Activated CD8-positive, alpha-beta T cell treated with anti-CD3 and anti-CD28 coated beads for 36 hours (primary cell): ENCODE results near the gene GDAP2. TPM values are rescaled to one million over a fixed set of nuclear protein-coding genes. Genes with fewer than 3 reads are reported as not detected.
"Not testable (repeated sequence)": the region's sequence is repeated elsewhere in the genome, so short reads cannot be mapped to it uniquely, and the experiment has no call there.

ENCODE experiments used
- ATAC-seq: fragments of 200-7000 bp; cut with Tn5 transposase; one replicate; pipeline ENCODE4 v1.10.0; 2021; ENCODE audit warnings: mild to moderate bottlenecking, moderate library complexity
- CTCF ChIA-PET: fragments of 350-600 bp; sonication (Branson Sonifier 250); formaldehyde crosslinking; loops from one replicate; lab custom pipeline; 2021; ENCODE audit warnings: antibody characterized with exemption; lab: Charles Lee
- POLR2A ChIA-PET: fragments of 350-600 bp; sonication (Branson Sonifier 250); formaldehyde crosslinking; loops from one replicate; lab custom pipeline; 2021; ENCODE audit warnings: antibody characterized with exemption; lab: Charles Lee
- DNase-seq: peaks from one replicate; pipeline ENCODE4 v3.0.0-alpha.2; 2020
- H3K27ac Mint-ChIP-seq: one replicate; pipeline ENCODE4 v1.8.0; 2021; ENCODE audit warnings: mild to moderate bottlenecking, mixed read lengths
- H3K27me3 Mint-ChIP-seq: one replicate; pipeline ENCODE4 v1.8.0; 2021; ENCODE audit warnings: mixed read lengths
- H3K36me3 Mint-ChIP-seq: one replicate; pipeline ENCODE4 v1.8.0; 2021; ENCODE audit warnings: low read depth, mixed read lengths
- H3K4me1 Mint-ChIP-seq: one replicate; pipeline ENCODE4 v1.8.0; 2021; ENCODE audit warnings: low read depth, mixed read lengths
- H3K4me3 Mint-ChIP-seq: one replicate; pipeline ENCODE4 v1.8.0; 2021; ENCODE audit warnings: mild to moderate bottlenecking, moderate library complexity, mixed read lengths
- H3K9me3 Mint-ChIP-seq: one replicate; pipeline ENCODE4 v1.8.0; 2021; ENCODE audit warnings: mixed read lengths
- CTCF ChIP-seq: fragments of 200-600 bp; IDR thresholded peaks from one replicate; pipeline ENCODE4 v1.8.0; 2022; ENCODE audit warnings: antibody characterized with exemption, mild to moderate bottlenecking
- intact Hi-C: fragments of 100-400 bp; cut with micrococcal nuclease; formaldehyde crosslinking; loops from one replicate; pipeline ENCODE4 v1.10.0; 2022
- total RNA-seq, 2 experiments: library from RNA; stranded (reverse); gene quantifications; one replicate each; pipeline ENCODE4 v1.2.3, GENCODE V29; 2021

GDAP2 gene
- total RNA-seq, 2 experiments from 2014 or later = 18.5 to 20.4 TPM

GRCh38 chr1:117851687-117852086 is 77.7 kb downstream of the GDAP2 start:
- Mint-ChIP-seq H3K27me3 (no peaks in the 10 kb centered on the region), H3K9me3 (no peaks in the 10 kb centered on the region), H3K4me1 (no peaks in the 10 kb centered on the region), H3K4me3 (no peak overlapping the region), H3K27ac (no peak overlapping the region), H3K36me3 (peaks cover 2% of the 10 kb centered on the region)
- ATAC-seq (no peak), DNase-seq (no peak)
- CTCF ChIA-PET = no interaction called here
- TF ChIP-seq CTCF = no peak
- intact Hi-C loops = no loop called here
- POLR2A ChIA-PET = no interaction called here

- H3K4me3 Mint-ChIP-seq = no peak overlapping the region
- no peaks in the 10 kb centered on the region for H3K27me3 Mint-ChIP-seq
- H3K36me3 Mint-ChIP-seq = peaks cover 33% of the 10 kb centered on the region
- peaks cover 16% of the 10 kb centered on the region for H3K9me3 Mint-ChIP-seq
- ChIA-PET POLR2A (no interaction called here), CTCF (no interaction called here)
- TF ChIP-seq CTCF = no peak
- DNase-seq (no peak), ATAC-seq (no peak)
- H3K4me1 Mint-ChIP-seq = no peaks in the 10 kb centered on the region
- H3K27ac Mint-ChIP-seq = no peak overlapping the region
- intact Hi-C loops = no loop called here
Observed at GRCh38 chr1:117846674-117847425, 82.6 kb downstream of the GDAP2 start.

GRCh38 chr1:117844478-117844877 is 84.9 kb downstream of the GDAP2 start:
- DNase-seq, H3K27ac Mint-ChIP-seq, POLR2A ChIA-PET, H3K27me3 Mint-ChIP-seq, H3K4me3 Mint-ChIP-seq, CTCF ChIA-PET, ATAC-seq, intact Hi-C loops, H3K4me1 Mint-ChIP-seq: not testable (repeated sequence)
- Mint-ChIP-seq H3K9me3 (peaks cover 16% of the 10 kb centered on the region), H3K36me3 (peaks cover 38% of the 10 kb centered on the region)

- Mint-ChIP-seq H3K27ac (no peak overlapping the region), H3K4me3 (no peak overlapping the region), H3K27me3 (no peaks in the 10 kb centered on the region), H3K4me1 (no peaks in the 10 kb centered on the region), H3K36me3 (peaks cover 41% of the 10 kb centered on the region), H3K9me3 (peaks cover 16% of the 10 kb centered on the region)
- ChIA-PET CTCF (interaction anchor here (0.8 to 1.7 kb wide), 2 partner anchors 11 to 90 kb away, joined by 3 to 4 read pairs; no protein-coding TSS in a partner anchor), POLR2A (no interaction called here)
- no peak for TF ChIP-seq CTCF
- DNase-seq (no peak), ATAC-seq (no peak)
- intact Hi-C loops = no loop called here
Observed at GRCh38 chr1:117843791-117844190, 85.6 kb downstream of the GDAP2 start.

GRCh38 chr1:117842408-117843170 is 86.8 kb downstream of the GDAP2 start:
- no peak overlapping the region for H3K27ac Mint-ChIP-seq
- peaks cover 47% of the 10 kb centered on the region for H3K36me3 Mint-ChIP-seq
- ChIA-PET POLR2A (no interaction called here), CTCF (interaction anchor here (1.0 to 1.7 kb wide), 2 partner anchors 11 to 89 kb away, joined by 4 read pairs; no protein-coding TSS in a partner anchor)
- H3K27me3 Mint-ChIP-seq = no peaks in the 10 kb centered on the region
- intact Hi-C loops = no loop called here
- no peaks in the 10 kb centered on the region for H3K4me1 Mint-ChIP-seq
- no peak overlapping the region for H3K4me3 Mint-ChIP-seq
- no peak for DNase-seq
- H3K9me3 Mint-ChIP-seq = peaks cover 20% of the 10 kb centered on the region
- ATAC-seq = no peak
- no peak for TF ChIP-seq CTCF
